Superior temporal gyrus (tissue), 1 donor: ENCODE data around the gene CASZ1.

ENCODE experiments used
- DNase-seq: peaks from one replicate; pipeline ENCODE4 v3.0.0-alpha.2; 2016; ENCODE audit errors: extremely low spot score

CASZ1 gene

GRCh38 chr1:10775763-10776162 lies 20.7 kb downstream of the CASZ1 start:
- no peak for DNase-seq

GRCh38 chr1:10774615-10775310 lies 21.7 kb downstream of the CASZ1 start:
- no peak for DNase-seq

DNA sequence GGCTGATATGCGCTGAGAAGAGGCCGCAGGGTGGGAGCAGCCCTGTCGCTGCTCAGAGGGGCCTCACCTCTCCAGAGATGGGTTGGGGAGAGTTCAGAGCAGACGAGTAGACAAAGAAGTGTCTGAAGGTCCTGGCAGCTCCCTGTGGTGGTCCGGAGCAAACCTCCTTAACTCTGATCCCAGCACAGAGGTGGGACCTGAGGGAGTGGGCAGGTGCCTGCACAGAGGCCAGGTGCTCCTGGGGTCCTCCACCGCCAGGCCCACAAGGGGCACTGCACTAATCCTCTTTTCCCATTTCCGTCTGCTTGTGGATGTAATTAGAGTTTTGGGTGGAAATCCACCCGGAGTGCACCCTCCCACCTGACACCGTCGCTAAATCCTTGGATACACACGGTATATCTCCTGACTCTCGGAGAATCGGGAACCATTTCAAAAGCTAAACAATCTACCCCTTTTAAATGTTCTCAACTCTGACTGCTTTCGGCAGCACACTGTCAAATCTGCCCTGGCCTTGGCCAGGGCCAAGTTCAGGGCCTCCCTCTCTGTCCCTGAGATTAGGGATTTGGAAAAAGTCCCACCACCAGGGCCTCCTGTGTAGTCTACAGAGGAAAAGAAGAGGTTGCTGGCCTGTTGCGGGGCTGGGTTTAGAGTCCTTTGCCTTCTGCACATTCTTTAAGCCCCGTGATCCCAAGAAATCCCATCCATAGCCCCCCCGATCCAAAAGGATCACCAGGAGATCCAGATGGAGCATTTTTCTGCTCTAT lies 22.4 kb downstream of the CASZ1 start:
- no peak for DNase-seq

DNA sequence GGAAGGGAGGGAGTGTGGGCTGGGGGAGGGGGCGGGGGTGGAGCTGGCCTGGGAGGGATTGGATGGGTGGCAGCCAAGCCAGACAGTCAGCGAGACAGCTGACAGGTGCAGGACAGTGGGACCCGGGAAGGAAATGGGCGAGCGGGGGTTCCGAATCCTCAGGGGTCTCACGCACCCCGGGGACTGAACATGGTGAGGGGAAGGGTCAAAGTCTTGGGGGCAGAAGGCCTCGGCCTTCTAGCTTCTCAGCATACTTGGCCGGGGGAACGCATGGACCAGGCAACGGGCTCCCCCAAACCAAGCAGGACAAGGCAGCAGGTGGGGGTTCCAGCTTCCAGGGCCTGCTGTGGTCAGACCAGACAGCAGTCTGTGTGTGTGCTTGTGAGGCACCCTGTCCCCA lies 23.1 kb downstream of the CASZ1 start:
- no peak for DNase-seq

DNA sequence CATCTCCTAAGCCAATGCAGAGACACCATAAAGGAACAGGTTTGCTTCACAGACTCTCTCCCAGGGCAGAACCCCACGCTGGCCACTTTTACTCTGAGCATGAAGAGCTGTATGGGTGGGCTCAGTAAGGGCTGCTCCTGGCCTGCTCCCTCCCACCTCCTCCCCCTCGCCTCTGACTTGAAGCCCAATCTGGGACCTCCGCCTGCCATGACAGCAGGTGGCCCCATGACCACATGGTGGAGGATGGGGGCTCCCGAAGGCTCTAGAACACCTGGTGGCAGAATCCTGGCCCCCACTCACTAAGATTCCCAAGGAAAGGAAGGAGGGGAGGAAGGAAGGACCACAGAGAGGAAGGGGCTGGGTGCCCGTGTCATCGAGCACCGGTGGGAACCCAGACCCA lies 23.7 kb downstream of the CASZ1 start:
- DNase-seq, result no peak

- DNase-seq, result no peak
Observed at GRCh38 chr1:10771789-10772188, 24.7 kb downstream of the CASZ1 start.

- no peak for DNase-seq
Observed at GRCh38 chr1:10768552-10768951, 27.9 kb downstream of the CASZ1 start.

DNA sequence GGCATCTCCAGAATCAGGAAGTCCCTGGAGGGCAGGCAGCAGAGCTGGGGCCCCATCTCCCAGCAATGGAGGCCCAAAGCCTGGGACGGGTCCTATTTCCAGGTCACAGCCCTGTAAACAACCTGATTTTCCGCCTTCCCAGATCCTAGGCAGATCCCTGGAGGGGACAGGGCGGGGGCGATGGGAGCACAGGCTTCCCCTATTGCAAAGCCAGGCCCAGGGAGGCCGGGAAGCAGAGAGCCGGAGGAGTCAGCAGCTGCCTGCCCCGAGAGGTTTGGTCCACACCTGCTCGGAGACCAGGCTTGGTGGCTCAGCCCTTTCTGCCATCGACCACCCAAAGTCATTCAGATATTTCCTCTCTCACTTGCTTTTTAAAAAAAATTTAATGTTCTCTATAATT lies 29.2 kb downstream of the CASZ1 start:
- DNase-seq, result no peak

- no peak for DNase-seq
Observed at GRCh38 chr1:10765734-10766478, 30.5 kb downstream of the CASZ1 start.

DNA sequence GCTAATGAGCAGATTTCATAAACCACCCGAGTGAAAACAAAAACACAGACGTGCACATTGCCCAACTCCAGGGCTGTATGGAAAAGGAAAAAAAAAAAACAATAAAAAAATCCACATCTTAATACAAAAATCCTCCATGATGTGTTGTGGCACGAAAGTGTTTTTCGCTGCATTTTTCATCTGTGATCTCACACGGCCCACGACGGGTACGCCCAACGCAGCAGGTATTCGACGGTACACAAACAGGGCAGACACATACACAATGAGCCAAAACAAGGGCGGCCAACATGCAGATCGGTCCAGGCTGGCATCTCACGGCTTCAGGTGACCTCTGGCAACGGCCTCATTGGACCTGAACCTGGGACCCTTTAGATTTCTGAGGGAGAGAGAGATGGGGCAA lies 31.1 kb downstream of the CASZ1 start:
- no peak for DNase-seq

- DNase-seq, result no peak
Observed at GRCh38 chr1:10764296-10764798, 32.1 kb downstream of the CASZ1 start.

DNA sequence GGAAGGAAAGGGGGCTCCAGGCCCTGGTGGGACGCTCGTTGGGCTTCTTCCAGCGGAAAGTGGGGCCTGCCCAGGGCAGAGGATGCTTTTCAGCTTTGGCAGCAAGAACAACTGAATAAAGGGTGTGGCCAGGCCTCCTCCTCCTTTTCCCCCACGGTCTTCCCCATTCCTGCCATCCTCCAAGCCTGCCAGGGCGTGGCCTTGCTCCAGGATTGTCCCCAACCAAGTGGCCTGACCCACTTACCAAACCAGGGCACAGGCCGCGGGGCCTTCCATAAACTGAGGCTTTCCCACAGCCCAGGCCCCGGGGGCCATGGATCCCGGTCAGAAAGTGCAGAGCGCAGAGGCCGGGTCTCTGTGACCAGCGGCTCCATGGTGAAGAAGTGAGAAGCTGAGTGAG lies 33.6 kb downstream of the CASZ1 start:
- no peak for DNase-seq

GRCh38 chr1:10762153-10762523 lies 34.3 kb downstream of the CASZ1 start:
- no peak for DNase-seq

DNA sequence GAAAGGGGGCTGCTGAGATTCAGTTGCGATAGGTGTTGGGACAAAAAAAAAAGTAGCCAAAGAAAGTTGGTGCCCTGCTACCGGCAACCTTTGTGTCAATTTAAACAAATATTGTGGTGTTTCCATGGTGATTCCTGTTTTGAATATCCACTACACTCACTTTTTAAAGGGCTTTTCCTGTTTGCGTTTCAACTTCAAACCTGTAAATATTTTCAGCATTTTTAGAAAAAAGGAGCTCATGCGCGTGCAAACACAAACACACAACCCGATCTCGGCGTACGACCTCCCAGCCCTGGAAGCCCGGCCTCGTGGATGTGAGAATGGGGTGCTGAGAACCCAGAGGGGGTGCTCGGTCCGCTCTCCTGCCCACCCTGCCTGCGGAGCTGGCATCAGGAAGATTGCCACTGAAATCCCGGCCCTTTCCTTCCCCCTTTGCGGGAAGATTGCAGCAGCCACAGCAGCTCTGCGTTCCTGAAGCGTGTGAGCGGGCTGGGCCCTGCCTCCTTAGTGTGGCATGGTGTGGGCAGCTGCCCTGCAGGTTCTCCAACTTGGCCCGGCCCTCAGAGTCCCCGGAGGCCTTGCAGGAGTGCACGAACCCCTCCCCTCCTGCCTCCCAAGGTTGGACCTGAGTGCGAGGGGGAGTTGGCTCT lies 34.8 kb downstream of the CASZ1 start:
- no peak for DNase-seq

- DNase-seq, result no peak
Observed at GRCh38 chr1:10760566-10761502, 35.6 kb downstream of the CASZ1 start.

GRCh38 chr1:10759413-10760200 lies 36.8 kb downstream of the CASZ1 start:
- DNase-seq, result no peak

DNA sequence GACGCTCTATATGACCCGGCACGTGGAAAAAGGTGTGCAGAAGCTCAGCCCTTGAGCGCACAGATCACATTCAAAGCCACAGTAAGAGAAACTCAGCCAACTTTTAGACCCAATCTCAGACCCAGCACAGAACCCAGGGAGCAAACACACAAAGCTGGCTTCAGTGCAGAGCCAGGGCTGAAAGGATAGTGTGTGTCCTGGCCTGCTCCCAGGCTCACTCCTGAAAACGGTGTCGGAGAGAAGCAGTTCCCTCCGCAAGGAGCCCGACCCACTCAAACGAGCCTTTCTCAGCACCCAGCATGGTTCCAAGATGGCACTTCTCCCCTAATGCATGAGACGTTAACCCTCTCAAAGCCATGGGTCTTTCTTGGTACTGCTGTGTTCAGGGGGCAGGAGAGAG lies 39.6 kb downstream of the CASZ1 start:
- DNase-seq, result no peak

GRCh38 chr1:10755970-10756521 lies 40.4 kb downstream of the CASZ1 start:
- DNase-seq, result no peak

DNA sequence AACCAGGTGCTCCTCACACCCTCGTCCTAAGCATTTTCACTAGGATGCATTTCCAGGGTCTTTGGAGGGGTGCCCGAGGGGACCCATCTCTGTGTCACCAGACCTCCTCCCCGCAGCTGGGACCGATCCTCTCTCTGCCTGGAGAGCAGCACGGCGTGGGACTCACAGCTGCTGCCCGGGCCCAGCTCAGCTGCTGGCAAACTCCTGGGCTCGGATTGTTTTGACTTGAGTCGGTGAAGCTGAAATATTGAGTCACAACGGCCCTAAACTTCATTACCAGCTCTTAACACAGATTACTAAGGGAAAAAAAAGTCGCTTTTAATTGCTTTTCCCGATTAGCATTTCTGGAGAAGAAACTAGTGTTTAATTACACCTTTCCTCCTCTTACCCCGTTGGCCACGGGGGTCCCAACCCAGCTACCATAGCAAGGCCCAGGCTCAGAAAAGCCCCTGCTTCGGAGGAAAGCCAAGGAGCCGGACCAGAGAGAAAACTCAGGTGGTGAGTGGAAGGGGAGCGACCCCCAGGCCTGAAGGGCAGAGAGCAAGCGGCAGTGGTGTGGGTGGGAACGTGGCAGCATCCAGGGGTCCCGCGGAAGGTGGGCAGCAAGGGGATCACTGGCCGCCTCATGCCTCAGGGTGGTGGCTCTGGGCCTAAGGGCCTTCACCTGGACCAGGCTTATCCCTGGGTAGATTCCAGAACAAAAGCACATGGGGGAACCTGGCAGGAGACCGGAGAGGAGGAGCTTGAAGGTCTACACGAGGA lies 41.7 kb downstream of the CASZ1 start:
- no peak for DNase-seq
